LNCAP (cell line): Measurements from ENCODE around the gene PTPRU.

Source experiments
- CTCF ChIP-seq: fragments of 450-650 bp; IDR thresholded peaks from 2 replicates; pipeline ENCODE4 v1.5.1; 2017; ENCODE audit warnings: mild to moderate bottlenecking

PTPRU gene

GRCh38 chr1:29223521-29223920 lies 12.8 kb upstream of the PTPRU start:
- no peak for TF ChIP-seq CTCF

- no peak for TF ChIP-seq CTCF
Observed at GRCh38 chr1:29224356-29224837, 11.9 kb upstream of the PTPRU start.

GRCh38 chr1:29225361-29225760 lies 11.0 kb upstream of the PTPRU start:
- no peak for TF ChIP-seq CTCF

GRCh38 chr1:29227511-29227910 lies 8.8 kb upstream of the PTPRU start:
- no peak for TF ChIP-seq CTCF

GRCh38 chr1:29230204-29230552 lies 6.1 kb upstream of the PTPRU start:
- no peak for TF ChIP-seq CTCF

- peak; percentile 36; the same call in 1 of the 2 replicates for TF ChIP-seq CTCF
Observed at GRCh38 chr1:29230553-29231378, 5.6 kb upstream of the PTPRU start, which contains the start of gene MECR. MECR (minus strand) TSS chr1:29230934; CDS start chr1:29230906, 28 bp downstream.

- no peak for TF ChIP-seq CTCF
Observed at GRCh38 chr1:29232387-29232786, 3.9 kb upstream of the PTPRU start.
